ENCODE data around the gene TOGARAM2. TPM values are rescaled to one million over a fixed set of nuclear protein-coding genes. Genes with fewer than 3 reads are reported as not detected.

The TOGARAM2 gene
- total RNA-seq, 1 donor from 2014 or later: 5.8 TPM

DNA sequence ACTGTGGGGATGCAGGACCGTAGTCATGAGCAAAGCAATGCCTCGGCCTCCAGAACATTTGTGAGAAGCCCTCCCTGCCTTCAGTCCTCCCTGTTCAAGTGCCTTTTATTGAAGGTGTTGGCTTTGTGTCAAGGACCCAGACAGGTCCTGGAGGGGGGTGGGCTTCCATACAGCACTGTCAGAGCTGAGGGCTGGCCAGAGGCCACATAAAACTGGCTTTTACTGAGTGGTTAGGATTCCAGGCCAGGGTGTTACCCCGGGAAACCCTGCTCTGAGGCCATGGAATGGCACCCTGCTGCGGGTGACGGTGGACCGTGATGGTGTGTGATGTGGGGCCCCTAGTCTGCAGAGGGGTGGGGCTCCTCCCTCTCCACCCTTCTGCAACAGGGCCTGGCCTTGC lies 41.6 kb downstream of the TOGARAM2 start:
- Mint-ChIP-seq H3K4me3 (no peak overlapping the region), H3K4me1 (ENCODE audit: low read depth) (no peaks in the 10 kb centered on the region), H3K27me3 (ENCODE audit: insufficient read depth) (no peaks in the 10 kb centered on the region), H3K9me3 (no peaks in the 10 kb centered on the region), H3K36me3 (ENCODE audit: low read depth) (peaks cover 4% of the 10 kb centered on the region), H3K27ac (no peak overlapping the region)
- intact Hi-C loops (cut with micrococcal nuclease): no loop called here
- DNase-seq (ENCODE audit: low spot score): no peak

DNA sequence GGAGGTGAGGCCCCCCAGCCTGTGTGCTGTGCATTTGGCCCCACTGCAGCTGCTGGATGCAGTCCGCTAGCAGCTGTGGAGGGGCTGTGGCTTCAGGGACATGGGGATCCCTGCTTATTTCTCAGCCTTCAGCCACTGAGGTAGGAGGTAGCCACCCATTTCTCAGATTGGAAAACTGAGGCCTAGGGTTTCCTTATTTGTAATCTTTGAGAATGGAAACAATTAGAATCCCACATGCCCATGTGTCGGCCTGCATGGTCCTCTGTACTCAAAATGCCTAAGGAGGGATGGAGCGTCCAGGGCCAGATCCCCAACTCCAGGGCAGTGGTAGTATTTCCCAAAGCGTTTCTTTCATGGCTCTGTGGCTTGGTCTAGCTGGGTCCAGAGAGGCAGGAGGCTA lies 42.1 kb downstream of the TOGARAM2 start:
- Mint-ChIP-seq H3K4me3 (no peak overlapping the region), H3K4me1 (ENCODE audit: low read depth) (no peaks in the 10 kb centered on the region), H3K27me3 (ENCODE audit: insufficient read depth) (no peaks in the 10 kb centered on the region), H3K9me3 (no peaks in the 10 kb centered on the region), H3K27ac (no peak overlapping the region), H3K36me3 (ENCODE audit: low read depth) (peaks cover 4% of the 10 kb centered on the region)
- intact Hi-C loops (cut with micrococcal nuclease): no loop called here
- no peak for DNase-seq (ENCODE audit: low spot score)

GRCh38 chr2:29024882-29025430 lies 43.9 kb downstream of the TOGARAM2 start:
- intact Hi-C loops (cut with micrococcal nuclease): no loop called here
- DNase-seq (ENCODE audit: low spot score): no peak
- Mint-ChIP-seq H3K4me3 (no peak overlapping the region), H3K27ac (no peak overlapping the region), H3K4me1 (ENCODE audit: low read depth) (no peaks in the 10 kb centered on the region), H3K27me3 (ENCODE audit: insufficient read depth) (no peaks in the 10 kb centered on the region), H3K36me3 (ENCODE audit: low read depth) (peaks cover 4% of the 10 kb centered on the region), H3K9me3 (no peaks in the 10 kb centered on the region)

GRCh38 chr2:29025711-29026110 lies 44.6 kb downstream of the TOGARAM2 start:
- Mint-ChIP-seq H3K4me1 (ENCODE audit: low read depth) (no peaks in the 10 kb centered on the region), H3K36me3 (ENCODE audit: low read depth) (peaks cover 4% of the 10 kb centered on the region), H3K27ac (no peak overlapping the region), H3K27me3 (ENCODE audit: insufficient read depth) (no peaks in the 10 kb centered on the region), H3K4me3 (no peak overlapping the region), H3K9me3 (no peaks in the 10 kb centered on the region)
- DNase-seq (ENCODE audit: low spot score): no peak
- intact Hi-C loops (cut with micrococcal nuclease): no loop called here

GRCh38 chr2:29031046-29031445 lies 49.9 kb downstream of the TOGARAM2 start:
- DNase-seq (ENCODE audit: low spot score): no peak
- no peaks in the 10 kb centered on the region for H3K9me3 Mint-ChIP-seq
- intact Hi-C loops (cut with micrococcal nuclease): no loop called here
- peaks cover 3% of the 10 kb centered on the region for H3K27me3 Mint-ChIP-seq (ENCODE audit: insufficient read depth)
- H3K27ac Mint-ChIP-seq: no peak overlapping the region
- H3K4me3 Mint-ChIP-seq: no peak overlapping the region
- H3K4me1 Mint-ChIP-seq (ENCODE audit: low read depth): peaks cover 23% of the 10 kb centered on the region
- peaks cover 3% of the 10 kb centered on the region for H3K36me3 Mint-ChIP-seq (ENCODE audit: low read depth)

GRCh38 chr2:29032189-29032588 lies 51.1 kb downstream of the TOGARAM2 start:
- Mint-ChIP-seq H3K4me3 (no peak overlapping the region), H3K36me3 (ENCODE audit: low read depth) (peaks cover 2% of the 10 kb centered on the region), H3K4me1 (ENCODE audit: low read depth) (peaks cover 26% of the 10 kb centered on the region), H3K9me3 (no peaks in the 10 kb centered on the region), H3K27me3 (ENCODE audit: insufficient read depth) (peaks cover 3% of the 10 kb centered on the region), H3K27ac (no peak overlapping the region)
- no peak for DNase-seq (ENCODE audit: low spot score)
- intact Hi-C loops (cut with micrococcal nuclease): no loop called here

DNA sequence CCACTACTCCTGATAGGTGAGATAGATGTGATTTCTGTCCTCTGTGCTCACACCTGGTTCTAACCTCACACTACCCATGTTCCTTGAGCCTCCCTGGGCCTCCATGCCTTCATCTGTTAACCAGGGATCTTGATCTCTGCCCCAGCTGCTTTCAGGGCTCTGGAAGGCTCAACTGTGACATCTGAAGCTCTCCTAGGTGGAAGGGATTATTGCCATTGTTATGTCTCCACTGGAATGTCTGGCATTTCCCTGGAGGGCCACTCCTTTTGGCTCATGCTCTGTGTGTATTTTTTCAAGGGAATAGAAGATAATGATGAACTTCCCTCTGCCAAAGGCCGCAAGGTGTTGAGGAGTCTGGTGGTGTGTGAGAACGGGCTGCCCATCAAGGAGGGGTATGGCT lies 52.1 kb downstream of the TOGARAM2 start:
- Mint-ChIP-seq H3K4me3 (no peak overlapping the region), H3K9me3 (no peaks in the 10 kb centered on the region), H3K4me1 (ENCODE audit: low read depth) (peaks cover 26% of the 10 kb centered on the region), H3K27me3 (ENCODE audit: insufficient read depth) (peaks cover 3% of the 10 kb centered on the region), H3K36me3 (ENCODE audit: low read depth) (peaks cover 2% of the 10 kb centered on the region), H3K27ac (no peak overlapping the region)
- intact Hi-C loops (cut with micrococcal nuclease): no loop called here
- DNase-seq (ENCODE audit: low spot score): no peak

GRCh38 chr2:29033656-29034055 lies 52.6 kb downstream of the TOGARAM2 start:
- Mint-ChIP-seq H3K27me3 (ENCODE audit: insufficient read depth) (peaks cover 3% of the 10 kb centered on the region), H3K9me3 (no peaks in the 10 kb centered on the region), H3K36me3 (ENCODE audit: low read depth) (peaks cover 2% of the 10 kb centered on the region), H3K4me3 (no peak overlapping the region), H3K4me1 (ENCODE audit: low read depth) (peaks cover 26% of the 10 kb centered on the region), H3K27ac (no peak overlapping the region)
- no peak for DNase-seq (ENCODE audit: low spot score)
- intact Hi-C loops (cut with micrococcal nuclease): no loop called here

GRCh38 chr2:29035016-29035745 lies 54.1 kb downstream of the TOGARAM2 start:
- intact Hi-C loops (cut with micrococcal nuclease): no loop called here
- Mint-ChIP-seq H3K9me3 (no peaks in the 10 kb centered on the region), H3K4me3 (no peak overlapping the region), H3K27me3 (ENCODE audit: insufficient read depth) (peaks cover 3% of the 10 kb centered on the region), H3K4me1 (ENCODE audit: low read depth) (peaks cover 26% of the 10 kb centered on the region), H3K36me3 (ENCODE audit: low read depth) (peaks cover 2% of the 10 kb centered on the region), H3K27ac (no peak overlapping the region)
- no peak for DNase-seq (ENCODE audit: low spot score)

DNA sequence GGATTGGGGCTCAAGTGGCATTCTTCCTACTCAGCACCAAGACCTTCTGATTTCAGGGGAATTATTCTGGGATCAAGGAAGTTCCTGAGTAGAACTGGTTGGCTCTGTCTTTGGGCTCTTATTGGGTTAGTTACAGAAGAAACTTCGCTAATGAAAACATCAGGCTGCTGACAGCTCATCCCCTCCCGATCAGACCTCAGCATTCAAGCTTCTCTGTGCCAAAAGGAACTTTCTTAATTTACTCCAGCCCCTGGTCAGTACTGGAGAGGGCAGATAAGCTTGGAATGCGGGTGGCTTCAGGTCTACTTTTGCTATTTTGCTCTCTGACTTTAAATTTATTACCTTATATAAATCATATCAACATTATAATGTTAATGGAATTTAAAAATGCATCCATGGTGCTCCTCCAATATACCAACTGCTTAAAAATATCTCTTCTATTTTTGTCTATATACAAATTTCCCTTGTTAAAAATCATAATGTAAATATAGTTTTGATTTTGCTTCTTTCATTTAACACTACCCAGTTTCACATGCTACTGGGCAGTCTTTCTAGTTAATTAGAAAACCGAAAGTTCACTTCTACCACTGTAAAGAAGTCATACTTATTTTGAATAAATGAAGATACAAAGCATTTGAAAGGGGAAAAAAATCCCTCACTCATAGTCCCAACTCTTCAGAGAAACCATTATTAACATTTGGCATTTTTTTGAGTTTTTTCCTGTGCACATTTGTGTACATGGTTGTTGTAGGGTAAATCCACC lies 58.8 kb downstream of the TOGARAM2 start:
- Mint-ChIP-seq H3K4me3 (no peak overlapping the region), H3K27ac (no peak overlapping the region), H3K36me3 (ENCODE audit: low read depth) (no peaks in the 10 kb centered on the region), H3K27me3 (ENCODE audit: insufficient read depth) (no peaks in the 10 kb centered on the region), H3K9me3 (no peaks in the 10 kb centered on the region), H3K4me1 (ENCODE audit: low read depth) (peaks cover 15% of the 10 kb centered on the region)
- DNase-seq (ENCODE audit: low spot score): no peak
- intact Hi-C loops (cut with micrococcal nuclease): no loop called here

DNA sequence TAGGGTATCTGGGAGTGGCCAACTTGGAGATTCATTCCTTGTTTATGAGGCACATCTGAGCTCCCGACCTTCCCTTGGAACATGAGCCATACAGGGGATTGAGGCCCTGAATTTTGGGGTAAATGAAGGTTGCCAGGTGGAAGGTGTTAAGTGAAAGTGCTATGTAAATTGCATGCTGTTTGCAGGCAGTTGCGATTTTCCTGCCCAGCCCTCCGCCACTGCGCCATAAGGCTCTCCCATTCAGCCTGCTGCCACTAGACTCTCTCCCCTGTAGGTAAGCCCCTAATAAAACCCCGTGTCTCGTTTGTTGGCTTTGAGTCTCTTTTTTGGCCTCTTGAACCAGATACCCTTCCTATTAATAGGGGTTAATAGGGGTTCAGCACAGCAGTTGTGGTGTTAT lies 59.5 kb downstream of the TOGARAM2 start:
- Mint-ChIP-seq H3K27ac (no peak overlapping the region), H3K4me3 (no peak overlapping the region), H3K4me1 (ENCODE audit: low read depth) (peaks cover 8% of the 10 kb centered on the region), H3K36me3 (ENCODE audit: low read depth) (no peaks in the 10 kb centered on the region), H3K27me3 (ENCODE audit: insufficient read depth) (no peaks in the 10 kb centered on the region), H3K9me3 (no peaks in the 10 kb centered on the region)
- no peak for DNase-seq (ENCODE audit: low spot score)
- intact Hi-C loops (cut with micrococcal nuclease): no loop called here

GRCh38 chr2:29041161-29041660 lies 60.1 kb downstream of the TOGARAM2 start:
- DNase-seq (ENCODE audit: low spot score): no peak
- Mint-ChIP-seq H3K4me1 (ENCODE audit: low read depth) (peaks cover 2% of the 10 kb centered on the region), H3K27me3 (ENCODE audit: insufficient read depth) (no peaks in the 10 kb centered on the region), H3K4me3 (no peak overlapping the region), H3K27ac (no peak overlapping the region), H3K9me3 (no peaks in the 10 kb centered on the region), H3K36me3 (ENCODE audit: low read depth) (no peaks in the 10 kb centered on the region)
- intact Hi-C loops (cut with micrococcal nuclease): no loop called here

DNA sequence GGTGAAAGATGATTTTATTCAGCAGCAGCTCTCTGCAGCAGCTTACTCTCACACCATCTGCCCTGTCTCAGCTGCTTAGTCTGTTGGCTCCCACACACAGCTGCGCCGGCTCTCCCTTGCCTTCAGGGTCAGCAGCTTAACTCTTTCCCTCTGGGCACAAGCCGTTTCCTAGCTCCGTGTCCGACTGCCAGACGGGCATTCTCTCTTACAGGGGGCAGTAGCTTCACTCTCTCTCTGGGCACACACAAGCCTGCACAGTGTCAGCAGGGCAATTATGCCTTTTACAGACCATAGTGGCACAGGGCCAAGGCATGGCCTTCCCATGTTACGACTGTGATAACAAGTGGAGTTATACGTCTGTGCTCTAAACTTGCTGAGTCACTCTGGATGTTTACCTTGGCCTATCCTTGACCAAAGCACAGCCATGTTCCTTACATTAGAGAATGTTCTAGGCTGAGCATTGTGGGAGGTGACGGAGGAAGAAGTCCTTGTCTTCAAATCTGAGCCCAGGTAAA lies 61.5 kb downstream of the TOGARAM2 start:
- Mint-ChIP-seq H3K9me3 (no peaks in the 10 kb centered on the region), H3K36me3 (ENCODE audit: low read depth) (no peaks in the 10 kb centered on the region), H3K27ac (no peak overlapping the region), H3K27me3 (ENCODE audit: insufficient read depth) (no peaks in the 10 kb centered on the region), H3K4me1 (ENCODE audit: low read depth) (no peaks in the 10 kb centered on the region), H3K4me3 (no peak overlapping the region)
- no peak for DNase-seq (ENCODE audit: low spot score)
- intact Hi-C loops (cut with micrococcal nuclease): no loop called here
